ENCODE results near the gene TMA7. TPM values are rescaled to one million over a fixed set of nuclear protein-coding genes. Genes with fewer than 3 reads are reported as not detected.
"Not testable (repeated sequence)": the region's sequence is repeated elsewhere in the genome, so short reads cannot be mapped to it uniquely, and the experiment has no call there.

Gene TMA7
- total RNA-seq, 4 donors from 2014 or later, result 115 to 279 (median 192) TPM

- in situ Hi-C loops (cut with MboI; ENCODE audit: low pct_ligation_motif_present in 1 of 4, low pct_unique_long_range_greater_than_20kb in 1 of 4, low sequenced_read_pairs in 3 of 4), result no loop called here
- Histone ChIP-seq H3K4me3 (no peak overlapping the region), H3K9me3 (no peaks in the 10 kb centered on the region), H3K27me3 (no peaks in the 10 kb centered on the region), H3K4me1 (peaks cover 24 to 31% (median 28%) of the 10 kb centered on the region in 4 donors), H3K36me3 (no peaks in the 10 kb centered on the region), H3K27ac (no peak overlapping the region)
- WGBS, 2 donors (ENCODE audit: low coverage in 1 of 2), result 91 to 92% methylated on average over 7 to 11 of the region's 11 CpGs
- intact Hi-C loops (cut with DNase I; ENCODE audit: low total_unique reads), result no loop called here
- DNase-seq, result no peak
- TF ChIP-seq POLR2A (IDR thresholded peaks at IDR 0.05) (no peak), EP300 (IDR thresholded peaks at IDR 0.05; ENCODE audit: low read depth) (no peak), POLR2AphosphoS5 (IDR thresholded peaks at IDR 0.05) (no peak)
- TF ChIP-seq, protein P1, sequence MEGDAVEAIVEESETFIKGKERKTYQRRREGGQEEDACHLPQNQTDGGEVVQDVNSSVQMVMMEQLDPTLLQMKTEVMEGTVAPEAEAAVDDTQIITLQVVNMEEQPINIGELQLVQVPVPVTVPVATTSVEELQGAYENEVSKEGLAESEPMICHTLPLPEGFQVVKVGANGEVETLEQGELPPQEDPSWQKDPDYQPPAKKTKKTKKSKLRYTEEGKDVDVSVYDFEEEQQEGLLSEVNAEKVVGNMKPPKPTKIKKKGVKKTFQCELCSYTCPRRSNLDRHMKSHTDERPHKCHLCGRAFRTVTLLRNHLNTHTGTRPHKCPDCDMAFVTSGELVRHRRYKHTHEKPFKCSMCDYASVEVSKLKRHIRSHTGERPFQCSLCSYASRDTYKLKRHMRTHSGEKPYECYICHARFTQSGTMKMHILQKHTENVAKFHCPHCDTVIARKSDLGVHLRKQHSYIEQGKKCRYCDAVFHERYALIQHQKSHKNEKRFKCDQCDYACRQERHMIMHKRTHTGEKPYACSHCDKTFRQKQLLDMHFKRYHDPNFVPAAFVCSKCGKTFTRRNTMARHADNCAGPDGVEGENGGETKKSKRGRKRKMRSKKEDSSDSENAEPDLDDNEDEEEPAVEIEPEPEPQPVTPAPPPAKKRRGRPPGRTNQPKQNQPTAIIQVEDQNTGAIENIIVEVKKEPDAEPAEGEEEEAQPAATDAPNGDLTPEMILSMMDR (IDR thresholded peaks at IDR 0.05), result no peak
These were observed 35.1 kb downstream of the TMA7 start for GRCh38 chr3:48475188-48475587.

DNA sequence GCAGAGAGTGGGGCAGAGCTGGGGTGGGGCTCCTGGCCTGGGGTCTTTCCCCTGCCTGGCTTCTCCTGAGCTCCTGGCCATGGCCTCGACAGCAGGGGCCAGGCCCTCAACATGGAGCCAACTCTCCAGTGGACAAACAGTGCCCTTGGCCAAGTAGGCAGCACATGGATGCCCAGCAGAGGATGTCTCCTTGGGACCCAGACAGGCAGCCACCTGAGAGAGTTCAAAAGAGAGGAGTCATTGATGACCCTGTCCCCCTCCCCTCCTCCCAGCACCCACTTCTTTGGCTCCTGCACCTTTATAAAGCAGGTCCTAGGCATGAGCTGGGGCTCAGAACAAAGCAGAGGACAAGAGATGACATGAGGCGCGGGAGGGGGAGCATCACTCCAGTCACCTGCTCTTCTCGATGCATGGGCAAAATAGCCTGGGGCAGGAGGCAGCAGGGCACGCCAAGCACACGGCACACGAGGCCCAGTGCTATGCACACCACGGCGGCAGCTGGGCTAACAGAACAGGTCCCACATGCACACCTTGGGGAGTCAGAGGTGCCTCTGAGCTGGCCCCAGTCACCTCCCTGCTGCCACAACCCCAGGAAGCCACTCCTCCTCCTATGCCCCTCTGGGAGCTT is 36.5 kb downstream of the TMA7 start:
- in situ Hi-C loops (cut with MboI; ENCODE audit: low pct_ligation_motif_present in 1 of 4, low pct_unique_long_range_greater_than_20kb in 1 of 4, low sequenced_read_pairs in 3 of 4) (no loop called here), intact Hi-C loops (cut with DNase I; ENCODE audit: low total_unique reads) (no loop called here)
- Histone ChIP-seq H3K27me3 (no peaks in the 10 kb centered on the region), H3K4me1 (peaks cover 13 to 18% (median 17%) of the 10 kb centered on the region in 4 donors), H3K4me3 (no peak overlapping the region), H3K36me3 (no peaks in the 10 kb centered on the region), H3K27ac (no peak overlapping the region), H3K9me3 (no peaks in the 10 kb centered on the region)
- WGBS, 2 donors (ENCODE audit: low coverage in 1 of 2), result 87% methylated on average over 9 of the region's 9 CpGs; no CpG with 5 or more reads in 1 of the 2 donors
- TF ChIP-seq POLR2A (IDR thresholded peaks at IDR 0.05), result no peak
- TF ChIP-seq, protein P1 (IDR thresholded peaks at IDR 0.05), result no peak
- no peak for DNase-seq

GRCh38 chr3:48477959-48478520 is 38.0 kb downstream of the TMA7 start:
- Histone ChIP-seq H3K4me1 (peaks cover 5 to 8% (median 7%) of the 10 kb centered on the region in 4 donors), H3K36me3 (no peaks in the 10 kb centered on the region), H3K4me3 (no peak overlapping the region), H3K27ac (peak overlapping the region in 3 of 4 donors; percentile 30 to 41 (median 31)), H3K9me3 (no peaks in the 10 kb centered on the region), H3K27me3 (no peaks in the 10 kb centered on the region)
- intact Hi-C loops (cut with DNase I; ENCODE audit: low total_unique reads), result no loop called here
- TF ChIP-seq, protein P1 (IDR thresholded peaks at IDR 0.05), result no peak
- TF ChIP-seq EP300 (IDR thresholded peaks at IDR 0.05; ENCODE audit: low read depth), result no peak
- no peak for TF ChIP-seq POLR2AphosphoS5 (IDR thresholded peaks at IDR 0.05)
- TF ChIP-seq POLR2A (IDR thresholded peaks at IDR 0.05), result no peak
- WGBS, 2 donors (ENCODE audit: low coverage in 1 of 2), result 88% methylated on average over 9 of the region's 9 CpGs; no CpG with 5 or more reads in 1 of the 2 donors
- in situ Hi-C loops (cut with MboI; ENCODE audit: low pct_ligation_motif_present in 1 of 4, low pct_unique_long_range_greater_than_20kb in 1 of 4, low sequenced_read_pairs in 3 of 4), result no loop called here
- no peak for DNase-seq

DNA sequence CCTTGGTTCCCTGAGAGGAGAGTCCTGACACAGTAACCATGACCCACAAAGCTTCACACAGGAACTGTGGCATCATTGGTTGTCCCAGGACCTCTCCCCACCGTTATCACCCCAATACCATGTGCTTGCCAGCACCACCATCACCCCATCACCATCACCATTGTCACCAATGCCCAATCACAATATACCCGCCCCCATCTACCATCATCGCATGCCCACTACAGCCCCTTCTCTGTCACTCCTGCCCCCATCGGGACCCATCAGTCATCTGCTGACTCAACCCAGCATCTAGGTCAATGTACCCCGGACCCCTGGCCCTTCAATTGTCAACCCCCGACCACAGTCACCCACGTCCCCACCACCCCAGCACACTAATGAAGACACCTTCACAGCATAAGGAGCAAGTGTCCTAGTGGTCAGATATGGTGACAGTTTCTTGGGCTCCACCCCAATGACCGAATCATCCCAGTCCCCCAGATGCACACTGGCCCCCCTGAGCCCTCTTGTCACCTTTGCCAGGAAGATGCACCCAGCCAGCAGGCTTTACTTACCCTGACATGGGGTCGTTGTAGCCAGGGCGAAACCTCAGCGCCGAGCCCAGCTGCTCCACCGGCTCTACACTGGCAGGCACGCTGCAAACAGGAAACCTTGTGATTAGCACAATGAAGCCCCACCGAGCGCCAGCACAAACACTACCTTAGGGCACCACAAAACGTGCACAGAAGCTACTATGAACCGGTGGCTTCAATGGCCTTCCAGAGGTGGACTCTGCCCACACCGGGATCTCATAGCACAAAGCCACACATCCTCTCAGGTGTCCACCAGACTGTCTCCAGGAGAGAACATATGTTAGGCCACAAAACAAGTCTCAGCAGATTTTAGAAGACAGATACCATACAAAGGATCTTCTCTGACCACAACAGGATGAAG is 38.8 kb downstream of the TMA7 start:
- TF ChIP-seq POLR2AphosphoS5 (IDR thresholded peaks at IDR 0.05), result no peak
- TF ChIP-seq EP300 (IDR thresholded peaks at IDR 0.05; ENCODE audit: low read depth), result no peak
- no peak for TF ChIP-seq POLR2A (IDR thresholded peaks at IDR 0.05)
- peak overlapping the region; percentile 17 to 41 (median 30) for H3K27ac ChIP-seq
- no peaks in the 10 kb centered on the region for H3K36me3 ChIP-seq
- 80 to 82% methylated on average over 2 to 19 of the region's 19 CpGs for WGBS, 2 donors (ENCODE audit: low coverage in 1 of 2)
- no peaks in the 10 kb centered on the region for H3K4me1 ChIP-seq
- no peaks in the 10 kb centered on the region for H3K27me3 ChIP-seq
- peak overlapping the region in 1 of 4 donors; percentile 8 for H3K4me3 ChIP-seq
- intact Hi-C loops (cut with DNase I; ENCODE audit: low total_unique reads) (no loop called here), in situ Hi-C loops (cut with MboI; ENCODE audit: low pct_ligation_motif_present in 1 of 4, low pct_unique_long_range_greater_than_20kb in 1 of 4, low sequenced_read_pairs in 3 of 4) (no loop called here)
- H3K9me3 ChIP-seq, result no peaks in the 10 kb centered on the region
- DNase-seq, result no peak

DNA sequence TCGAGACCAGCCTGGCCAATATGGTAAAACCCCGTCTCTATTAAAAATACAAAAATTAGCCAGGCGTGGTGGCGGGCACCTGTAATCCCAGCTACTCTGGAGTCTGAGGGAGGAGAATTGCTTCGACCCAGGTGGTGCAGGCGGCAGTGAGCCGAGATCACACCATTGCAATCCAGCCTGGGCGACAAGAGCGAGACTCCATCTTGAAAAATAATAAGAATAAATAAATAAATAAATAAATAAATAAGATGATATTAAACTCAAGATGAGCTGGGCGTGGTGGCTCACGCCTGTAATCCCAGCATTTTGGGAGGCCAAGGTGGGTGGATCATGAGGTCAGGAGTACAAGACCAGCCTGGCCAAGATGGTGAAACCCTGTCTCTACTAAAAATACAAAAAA is 40.8 kb downstream of the TMA7 start:
- H3K9me3 ChIP-seq, result not testable (repeated sequence)

GRCh38 chr3:48482822-48483221 is 42.8 kb downstream of the TMA7 start:
- H3K36me3 ChIP-seq; DNase-seq; H3K27ac ChIP-seq; H3K27me3 ChIP-seq; intact Hi-C loops (cut with DNase I; ENCODE audit: low total_unique reads); H3K9me3 ChIP-seq; in situ Hi-C loops (cut with MboI; ENCODE audit: low pct_ligation_motif_present in 1 of 4, low pct_unique_long_range_greater_than_20kb in 1 of 4, low sequenced_read_pairs in 3 of 4); H3K4me1 ChIP-seq; H3K4me3 ChIP-seq: not testable (repeated sequence)
- WGBS, 2 donors (ENCODE audit: low coverage in 1 of 2), result 88% methylated on average over 6 of the region's 6 CpGs; no CpG with 5 or more reads in 1 of the 2 donors

More for the DNA sequence above, 40.8 kb downstream of the TMA7 start:
- in situ Hi-C loops (cut with MboI; ENCODE audit: low pct_ligation_motif_present in 1 of 4, low pct_unique_long_range_greater_than_20kb in 1 of 4, low sequenced_read_pairs in 3 of 4); H3K4me1 ChIP-seq; H3K27ac ChIP-seq; intact Hi-C loops (cut with DNase I; ENCODE audit: low total_unique reads); H3K27me3 ChIP-seq; DNase-seq; H3K36me3 ChIP-seq; H3K4me3 ChIP-seq: not testable (repeated sequence)
- 96 to 97% methylated on average over 11 of the region's 11 CpGs for WGBS, 2 donors (ENCODE audit: low coverage in 1 of 2)
